ENCODE data around the gene SIGLEC12. TPM values are rescaled to one million over a fixed set of nuclear protein-coding genes. Genes with fewer than 3 reads are reported as not detected.

The SIGLEC12 gene
- total RNA-seq, 1 donor from 2014 or later, result not detected

- Histone ChIP-seq H3K27ac (no peak overlapping the region), H3K79me2 (ENCODE audit: low read depth) (no peaks in the 10 kb centered on the region), H3K36me3 (no peaks in the 10 kb centered on the region), H3K9ac (no peak overlapping the region), H3F3A (ENCODE audit: low read depth) (no peaks in the 10 kb centered on the region), H3K4me2 (no peak overlapping the region), H3K4me1 (no peaks in the 10 kb centered on the region), H3K9me3 (ENCODE audit: low read depth) (no peaks in the 10 kb centered on the region), H3K27me3 (no peaks in the 10 kb centered on the region), H2AFZ (replicated peaks) (no peak overlapping the region), H4K20me1 (ENCODE audit: low read depth) (no peaks in the 10 kb centered on the region), H3K4me3 (no peak overlapping the region)
- H3K27me3 Mint-ChIP-seq (ENCODE audit: insufficient read depth, low read depth), result peaks cover 9% of the 10 kb centered on the region
- TF ChIP-seq CTCF (IDR thresholded peaks at IDR 0.05) (no peak), EZH2phosphoT487 (IDR thresholded peaks at IDR 0.05) (no peak), EZH2 (IDR thresholded peaks at IDR 0.05) (no peak)
- H3K4me1 Mint-ChIP-seq, result no peaks in the 10 kb centered on the region
- DNase-seq (ENCODE audit: low spot score), result no peak
- H3K9me3 Mint-ChIP-seq, result no peaks in the 10 kb centered on the region
- no peak overlapping the region for H3K27ac Mint-ChIP-seq
- H3K36me3 Mint-ChIP-seq, result no peaks in the 10 kb centered on the region
- H3K4me3 Mint-ChIP-seq, result no peak overlapping the region
These were observed 45.2 kb upstream of the SIGLEC12 start for GRCh38 chr19:51546650-51547396.

- no peaks in the 10 kb centered on the region for H3K9me3 ChIP-seq (ENCODE audit: low read depth)
- no peaks in the 10 kb centered on the region for H3K9me3 Mint-ChIP-seq
These were observed 44.6 kb upstream of the SIGLEC12 start for GRCh38 chr19:51546107-51546649.

GRCh38 chr19:51544038-51544437 is 42.4 kb upstream of the SIGLEC12 start:
- no peak for DNase-seq (ENCODE audit: low spot score)
- H3K9me3 ChIP-seq (ENCODE audit: low read depth), result no peaks in the 10 kb centered on the region
- Mint-ChIP-seq H3K4me3 (no peak overlapping the region), H3K9me3 (no peaks in the 10 kb centered on the region), H3K4me1 (no peaks in the 10 kb centered on the region), H3K27ac (no peak overlapping the region), H3K36me3 (no peaks in the 10 kb centered on the region), H3K27me3 (ENCODE audit: insufficient read depth, low read depth) (peaks cover 12% of the 10 kb centered on the region)
- no peaks in the 10 kb centered on the region for H3K27me3 ChIP-seq
- H2AFZ ChIP-seq (replicated peaks), result no peak overlapping the region
- H3K4me1 ChIP-seq, result no peaks in the 10 kb centered on the region
- no peak overlapping the region for H3K27ac ChIP-seq
- H3K9ac ChIP-seq, result no peak overlapping the region
- no peaks in the 10 kb centered on the region for H3K79me2 ChIP-seq (ENCODE audit: low read depth)
- no peaks in the 10 kb centered on the region for H3K36me3 ChIP-seq
- H3F3A ChIP-seq (ENCODE audit: low read depth), result no peaks in the 10 kb centered on the region
- TF ChIP-seq EZH2 (IDR thresholded peaks at IDR 0.05) (no peak), EZH2phosphoT487 (IDR thresholded peaks at IDR 0.05) (no peak), CTCF (IDR thresholded peaks at IDR 0.05) (no peak)
- no peak overlapping the region for H3K4me3 ChIP-seq
- no peaks in the 10 kb centered on the region for H4K20me1 ChIP-seq (ENCODE audit: low read depth)
- H3K4me2 ChIP-seq, result no peak overlapping the region

More at GRCh38 chr19:51546107-51546649, 44.6 kb upstream of the SIGLEC12 start:
- H3K27ac ChIP-seq, result no peak overlapping the region
- H3K27me3 ChIP-seq, result no peaks in the 10 kb centered on the region
- H3K9ac ChIP-seq, result no peak overlapping the region
- H3K4me3 ChIP-seq, result no peak overlapping the region
- no peaks in the 10 kb centered on the region for H4K20me1 ChIP-seq (ENCODE audit: low read depth)
- DNase-seq (ENCODE audit: low spot score), result no peak
- TF ChIP-seq EZH2 (IDR thresholded peaks at IDR 0.05) (no peak), EZH2phosphoT487 (IDR thresholded peaks at IDR 0.05) (no peak), CTCF (IDR thresholded peaks at IDR 0.05) (no peak)
- Mint-ChIP-seq H3K4me1 (no peaks in the 10 kb centered on the region), H3K36me3 (no peaks in the 10 kb centered on the region), H3K4me3 (no peak overlapping the region), H3K27ac (no peak overlapping the region), H3K27me3 (ENCODE audit: insufficient read depth, low read depth) (peaks cover 10% of the 10 kb centered on the region)
- no peaks in the 10 kb centered on the region for H3K36me3 ChIP-seq
- no peaks in the 10 kb centered on the region for H3F3A ChIP-seq (ENCODE audit: low read depth)
- H3K4me1 ChIP-seq, result no peaks in the 10 kb centered on the region
- H3K79me2 ChIP-seq (ENCODE audit: low read depth), result no peaks in the 10 kb centered on the region
- H3K4me2 ChIP-seq, result no peak overlapping the region
- H2AFZ ChIP-seq (replicated peaks), result no peak overlapping the region
